BJ (cell line): ENCODE results near the gene IFIT2. TPM values are rescaled to one million over a fixed set of nuclear protein-coding genes. Genes with fewer than 3 reads are reported as not detected.
"Not testable (repeated sequence)": the region's sequence is repeated elsewhere in the genome, so short reads cannot be mapped to it uniquely, and the experiment has no call there.

Experiments used
- CTCF ChIA-PET: fragments of 350-600 bp; formaldehyde crosslinking; extraction: SDS; loops from one replicate; lab custom pipeline; 2021; ENCODE audit warnings: antibody characterized with exemption, inconsistent platforms; lab: Yijun Ruan, JAX
- POLR2A ChIA-PET: fragments of 300-600 bp; sonication (Branson Sonifier 250); formaldehyde crosslinking; extraction: SDS; loops from one replicate; lab custom pipeline; 2021; ENCODE audit warnings: antibody characterized with exemption; lab: Charles Lee
- DNase-seq: peaks from one replicate; pipeline ENCODE4 v3.0.0-alpha.2; 2011; ENCODE audit warnings: low read depth
- H3K27me3 ChIP-seq: 2 replicates; pipeline ENCODE4 v1.6.0; 2011; ENCODE audit warnings: low read length; ENCODE audit not compliant: control insufficient read depth, insufficient read depth
- H3K36me3 ChIP-seq: 2 replicates; pipeline ENCODE4 v1.5.1; 2011; ENCODE audit warnings: low read length; ENCODE audit not compliant: control insufficient read depth, insufficient read depth
- H3K4me3 ChIP-seq: 2 replicates; pipeline ENCODE4 v1.5.1; 2011; ENCODE audit warnings: low read depth, mild to moderate bottlenecking, control low read depth, low read length
- CTCF ChIP-seq: IDR thresholded peaks from 2 replicates; pipeline ENCODE4 v1.5.1; 2011; ENCODE audit warnings: low read depth, mild to moderate bottlenecking, control low read depth, inconsistent platforms, low read length, moderate library complexity; ENCODE audit not compliant: insufficient read depth
- polyA minus RNA-seq: library from RNA; depleted of rRNA, polyadenylated mRNA; stranded (reverse); fragments of >200 nt; gene quantifications from 2 replicates; pipeline ENCODE4 v1.2.3, GENCODE V29; 2011; rRNA and poly(A)+ RNA removed
- polyA plus RNA-seq: library from polyadenylated mRNA; depleted of rRNA; stranded (reverse); fragments of >200 nt; gene quantifications from 2 replicates; pipeline ENCODE4 v1.2.3, GENCODE V29; 2011; rRNA removed

Gene IFIT2
- polyA plus RNA-seq, result 6.2 and 11.4 TPM in 2 replicates
- polyA minus RNA-seq, result 3.7 TPM in 2 replicates

- Histone ChIP-seq H3K27me3 (no peaks in the 10 kb centered on the region), H3K4me3 (peak within 1 kb of the TSS; percentile 26), H3K36me3 (0 out of 2 replicates have a peak, but pooled peaks cover 1% of the 10 kb centered on the region)
- TF ChIP-seq CTCF, result no peak
- peak; percentile 64 for DNase-seq
- ChIA-PET POLR2A (interaction anchor here (0.6 to 0.7 kb wide), 3 partner anchors 17 to 70 kb away, joined by 3 to 5 read pairs (median 3); no protein-coding TSS in a partner anchor), CTCF (interaction anchor here (0.5 kb wide), 1 partner anchor 311 kb away, joined by 3 read pairs; the partner anchor contains the start of gene FAS)
Measured at GRCh38 chr10:89301721-89302445, at the start of gene IFIT2. IFIT2 (plus strand) TSS chr10:89302046; CDS start chr10:89302124, 78 bp downstream.

GRCh38 chr10:89252225-89252585 lies 49.6 kb upstream of the IFIT2 start:
- POLR2A ChIA-PET, result no interaction called here
- CTCF ChIA-PET, result interaction anchor here (0.7 to 2.1 kb wide), 5 partner anchors 35 to 312 kb away, joined by 3 to 14 read pairs (median 4); no protein-coding TSS in a partner anchor
- Histone ChIP-seq H3K4me3 (no peak overlapping the region), H3K27me3 (no peaks in the 10 kb centered on the region), H3K36me3 (no peaks in the 10 kb centered on the region)
- TF ChIP-seq CTCF, result no peak
- no peak for DNase-seq

GRCh38 chr10:89255091-89255579 lies 46.7 kb upstream of the IFIT2 start:
- H3K27me3 ChIP-seq, POLR2A ChIA-PET, H3K4me3 ChIP-seq, DNase-seq, H3K36me3 ChIP-seq: not testable (repeated sequence)
- CTCF ChIA-PET, result interaction anchor here (1.4 to 1.7 kb wide), 2 partner anchors 37 to 114 kb away, joined by 3 to 8 read pairs; no protein-coding TSS in a partner anchor

GRCh38 chr10:89255793-89256192 lies 46.1 kb upstream of the IFIT2 start:
- CTCF ChIA-PET, result interaction anchor here (1.2 to 1.7 kb wide), 3 partner anchors 25 to 114 kb away, joined by 3 to 8 read pairs (median 3); no protein-coding TSS in a partner anchor

GRCh38 chr10:89256340-89256739 lies 45.5 kb upstream of the IFIT2 start:
- H3K4me3 ChIP-seq, result no peak overlapping the region
- CTCF ChIA-PET, result interaction anchor here (1.2 to 1.7 kb wide), 3 partner anchors 25 to 113 kb away, joined by 3 to 8 read pairs (median 3); no protein-coding TSS in a partner anchor
- no peaks in the 10 kb centered on the region for H3K27me3 ChIP-seq
- no peaks in the 10 kb centered on the region for H3K36me3 ChIP-seq
- no peak for DNase-seq
- POLR2A ChIA-PET, result no interaction called here
- TF ChIP-seq CTCF, result no peak

More at GRCh38 chr10:89255793-89256192, 46.1 kb upstream of the IFIT2 start:
- Histone ChIP-seq H3K4me3 (no peak overlapping the region), H3K27me3 (no peaks in the 10 kb centered on the region), H3K36me3 (no peaks in the 10 kb centered on the region)
- POLR2A ChIA-PET, result no interaction called here
- no peak for TF ChIP-seq CTCF
- DNase-seq, result no peak
